Calu3 (cell line): Measurements from ENCODE around the gene TOR2A. TPM values are rescaled to one million over a fixed set of nuclear protein-coding genes. Genes with fewer than 3 reads are reported as not detected.

Source experiments
- BruUV-seq: library from RNA; stranded (reverse); fragments of 400-500 nt; replicated peaks from 2 replicates; lab custom pipeline; 2021; lab: Mats Ljungman, UMichigan
- CTCF ChIA-PET: fragments of 300-600 bp; sonication (Branson Sonifier 250); formaldehyde crosslinking; loops from one replicate; lab custom pipeline; 2022; ENCODE audit warnings: antibody characterized with exemption; lab: Charles Lee
- DNase-seq: peaks from one replicate; pipeline ENCODE4 v3.0.0; 2022
- H3K27ac Mint-ChIP-seq: one replicate; pipeline ENCODE4 v1.8.0; 2022; ENCODE audit warnings: mixed read lengths; ENCODE audit not compliant: unreplicated experiment
- H3K27me3 Mint-ChIP-seq: one replicate; pipeline ENCODE4 v1.8.0; 2022; ENCODE audit warnings: mixed read lengths; ENCODE audit not compliant: unreplicated experiment
- H3K36me3 Mint-ChIP-seq: one replicate; pipeline ENCODE4 v1.8.0; 2022; ENCODE audit warnings: mild to moderate bottlenecking, moderate library complexity, mixed read lengths; ENCODE audit not compliant: insufficient read depth, unreplicated experiment
- H3K4me1 Mint-ChIP-seq: one replicate; pipeline ENCODE4 v1.8.0; 2022; ENCODE audit warnings: mild to moderate bottlenecking, low read depth, mixed read lengths; ENCODE audit not compliant: unreplicated experiment
- H3K4me3 Mint-ChIP-seq: one replicate; pipeline ENCODE4 v1.8.0; 2022; ENCODE audit warnings: mild to moderate bottlenecking, low read depth, moderate library complexity, mixed read lengths; ENCODE audit not compliant: unreplicated experiment
- H3K9me3 Mint-ChIP-seq: one replicate; pipeline ENCODE4 v1.8.0; 2022; ENCODE audit warnings: low read depth, mixed read lengths; ENCODE audit not compliant: unreplicated experiment
- intact Hi-C: fragments of 100-400 bp; cut with micrococcal nuclease; formaldehyde crosslinking; loops from one replicate; pipeline ENCODE4 v1.10.0; 2022; ENCODE audit not compliant: unreplicated experiment
- total RNA-seq: library from RNA; stranded (reverse); gene quantifications from 2 replicates; pipeline ENCODE4 v1.2.3, GENCODE V29; 2022
- TF ChIP-seq, protein P1 (sequence below): fragments of 200-600 bp; IDR thresholded peaks from one replicate; pipeline ENCODE4 v1.8.0; 2022; ENCODE audit warnings: antibody characterized with exemption; ENCODE audit not compliant: unreplicated experiment

The TOR2A gene
- total RNA-seq, 1 experiment from 2014 or later = 7.6 TPM

- intact Hi-C loops = no loop called here
- H3K27me3 Mint-ChIP-seq = peaks cover 37% of the 10 kb centered on the region
- no peaks in the 10 kb centered on the region for H3K4me1 Mint-ChIP-seq
- H3K9me3 Mint-ChIP-seq = no peaks in the 10 kb centered on the region
- CTCF ChIA-PET = no interaction called here
- H3K27ac Mint-ChIP-seq = no peak overlapping the region
- BruUV-seq = no TSS peak
- DNase-seq = no peak
- no peak overlapping the region for H3K4me3 Mint-ChIP-seq
- TF ChIP-seq, protein P1, sequence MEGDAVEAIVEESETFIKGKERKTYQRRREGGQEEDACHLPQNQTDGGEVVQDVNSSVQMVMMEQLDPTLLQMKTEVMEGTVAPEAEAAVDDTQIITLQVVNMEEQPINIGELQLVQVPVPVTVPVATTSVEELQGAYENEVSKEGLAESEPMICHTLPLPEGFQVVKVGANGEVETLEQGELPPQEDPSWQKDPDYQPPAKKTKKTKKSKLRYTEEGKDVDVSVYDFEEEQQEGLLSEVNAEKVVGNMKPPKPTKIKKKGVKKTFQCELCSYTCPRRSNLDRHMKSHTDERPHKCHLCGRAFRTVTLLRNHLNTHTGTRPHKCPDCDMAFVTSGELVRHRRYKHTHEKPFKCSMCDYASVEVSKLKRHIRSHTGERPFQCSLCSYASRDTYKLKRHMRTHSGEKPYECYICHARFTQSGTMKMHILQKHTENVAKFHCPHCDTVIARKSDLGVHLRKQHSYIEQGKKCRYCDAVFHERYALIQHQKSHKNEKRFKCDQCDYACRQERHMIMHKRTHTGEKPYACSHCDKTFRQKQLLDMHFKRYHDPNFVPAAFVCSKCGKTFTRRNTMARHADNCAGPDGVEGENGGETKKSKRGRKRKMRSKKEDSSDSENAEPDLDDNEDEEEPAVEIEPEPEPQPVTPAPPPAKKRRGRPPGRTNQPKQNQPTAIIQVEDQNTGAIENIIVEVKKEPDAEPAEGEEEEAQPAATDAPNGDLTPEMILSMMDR = no peak
- H3K36me3 Mint-ChIP-seq = peaks cover 7% of the 10 kb centered on the region
Observed at GRCh38 chr9:127772603-127773002, 37.5 kb upstream of the TOR2A start.

- intact Hi-C loops = no loop called here
- no peak for DNase-seq
- Mint-ChIP-seq H3K4me3 (peak overlapping the region; percentile 82), H3K36me3 (peaks cover 13% of the 10 kb centered on the region), H3K9me3 (no peaks in the 10 kb centered on the region), H3K27me3 (peaks cover 40% of the 10 kb centered on the region), H3K4me1 (no peaks in the 10 kb centered on the region), H3K27ac (no peak overlapping the region)
- CTCF ChIA-PET = interaction anchor here (0.6 to 1.1 kb wide), 6 partner anchors 13 to 263 kb away, joined by 3 to 10 read pairs (median 4); partner anchors contain the start of gene TOR2A
- BruUV-seq = no TSS peak
- TF ChIP-seq, protein P1 = no peak
Observed at GRCh38 chr9:127771570-127772189, 36.6 kb upstream of the TOR2A start.

DNA sequence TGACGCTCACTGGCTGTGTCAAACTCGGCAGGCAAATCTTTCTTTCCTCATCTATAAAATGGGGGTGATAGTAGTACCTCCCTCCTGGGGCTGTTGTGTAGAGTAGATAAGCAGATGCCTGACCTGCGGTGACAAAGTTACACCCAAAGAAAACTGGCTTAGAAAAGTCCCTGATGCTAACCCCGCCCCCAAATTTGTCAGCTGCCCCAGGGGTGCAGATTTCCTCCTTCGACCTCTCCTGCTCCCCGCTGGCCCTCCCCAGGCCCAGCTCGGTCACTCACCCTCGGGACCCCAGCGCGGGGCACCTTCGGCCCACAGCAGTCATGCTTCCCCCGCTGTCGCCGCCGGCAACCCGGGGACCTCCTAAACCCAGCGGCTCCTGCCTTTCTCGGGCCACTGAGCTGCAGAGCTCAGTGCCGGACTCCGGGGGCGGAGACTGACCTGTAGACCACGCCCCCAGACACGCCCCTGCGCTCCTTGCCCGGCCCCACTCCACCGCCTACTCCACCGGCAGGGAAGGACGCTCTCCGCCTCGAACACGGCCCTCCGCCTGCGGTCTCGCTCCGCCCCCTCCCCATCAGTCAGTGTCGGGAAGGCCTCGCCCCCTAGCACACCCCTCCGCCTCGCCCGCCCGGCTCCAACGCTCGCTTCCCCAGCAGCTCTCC is 35.9 kb upstream of the TOR2A start:
- peak; percentile 96 for DNase-seq
- Mint-ChIP-seq H3K36me3 (peaks cover 13% of the 10 kb centered on the region), H3K9me3 (no peaks in the 10 kb centered on the region), H3K4me3 (peak overlapping the region; percentile 82), H3K4me1 (no peaks in the 10 kb centered on the region), H3K27me3 (peaks cover 47% of the 10 kb centered on the region), H3K27ac (no peak overlapping the region)
- TF ChIP-seq, protein P1 = no peak
- intact Hi-C loops = no loop called here
- CTCF ChIA-PET = interaction anchor here (0.6 to 1.1 kb wide), 6 partner anchors 13 to 264 kb away, joined by 3 to 10 read pairs (median 4); partner anchors contain the start of gene TOR2A
- BruUV-seq = no TSS peak

GRCh38 chr9:127770583-127770904 is 35.5 kb upstream of the TOR2A start:
- TF ChIP-seq, protein P1 = no peak
- no peak overlapping the region for H3K27ac Mint-ChIP-seq
- H3K4me1 Mint-ChIP-seq = no peaks in the 10 kb centered on the region
- peaks cover 13% of the 10 kb centered on the region for H3K36me3 Mint-ChIP-seq
- no TSS peak for BruUV-seq
- DNase-seq = no peak
- no peaks in the 10 kb centered on the region for H3K9me3 Mint-ChIP-seq
- intact Hi-C loops = no loop called here
- CTCF ChIA-PET = interaction anchor here (0.8 to 1.1 kb wide), 5 partner anchors 14 to 265 kb away, joined by 3 to 10 read pairs (median 3); partner anchors contain the start of gene TOR2A
- peak overlapping the region; percentile 82 for H3K4me3 Mint-ChIP-seq
- H3K27me3 Mint-ChIP-seq = peaks cover 52% of the 10 kb centered on the region
